Dermis blood vessel endothelial cell (primary cell): Measurements from ENCODE around the gene FCN1. TPM values are rescaled to one million over a fixed set of nuclear protein-coding genes. Genes with fewer than 3 reads are reported as not detected.

ENCODE experiments used
- DNase-seq: peaks from one replicate; pipeline ENCODE4 v3.0.0; 2010
- total RNA-seq: library from RNA; depleted of rRNA; stranded (reverse); fragments of >200 nt; gene quantifications from 2 replicates; pipeline ENCODE4 v1.2.3, GENCODE V29; 2014

The FCN1 gene
- total RNA-seq, 1 donor from 2014 or later, result not detected

DNA sequence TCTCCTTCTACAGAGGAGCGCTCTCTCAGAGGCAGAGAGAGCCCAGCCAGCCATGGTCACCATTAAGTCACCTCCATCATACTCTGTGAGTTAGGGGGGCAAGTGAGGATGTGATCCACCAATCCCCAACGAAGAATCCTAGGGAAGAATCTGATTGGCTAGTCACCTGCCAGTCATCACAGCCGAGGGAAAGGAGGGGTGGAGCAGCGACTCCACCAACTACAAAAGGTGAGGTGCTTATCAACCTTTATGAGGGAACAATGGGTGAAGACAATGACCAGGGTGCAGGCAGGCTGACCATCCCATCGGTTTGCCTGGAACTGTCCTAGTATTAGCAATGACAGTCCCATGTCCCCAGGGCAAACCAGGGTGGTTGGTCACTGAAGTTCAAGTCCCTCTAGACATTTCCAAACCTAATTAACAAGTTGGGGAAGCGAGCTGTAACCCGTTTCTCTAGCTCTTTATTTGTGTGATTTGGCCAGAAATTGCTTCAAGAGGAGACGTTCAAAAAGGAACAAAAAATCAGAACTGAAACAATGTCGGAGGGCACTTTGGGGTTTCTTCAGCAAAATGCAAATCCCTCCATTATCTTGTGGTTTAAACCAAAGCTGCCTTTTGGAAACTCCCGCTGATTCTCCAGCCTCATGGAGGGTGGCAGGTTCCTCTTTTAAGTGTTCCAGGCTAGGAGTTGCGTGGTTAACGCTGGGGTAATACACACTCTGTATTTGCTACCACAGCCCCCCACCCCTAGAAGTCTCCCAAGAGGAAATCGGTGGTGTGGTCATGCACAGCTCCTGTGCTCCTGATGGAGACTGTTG, 18.8 kb upstream of the FCN1 start:
- no peak for DNase-seq

- DNase-seq, result no peak
Measured at GRCh38 chr9:134935701-134936345, 18.1 kb upstream of the FCN1 start.

GRCh38 chr9:134935056-134935640, 17.4 kb upstream of the FCN1 start:
- DNase-seq, result no peak

DNA sequence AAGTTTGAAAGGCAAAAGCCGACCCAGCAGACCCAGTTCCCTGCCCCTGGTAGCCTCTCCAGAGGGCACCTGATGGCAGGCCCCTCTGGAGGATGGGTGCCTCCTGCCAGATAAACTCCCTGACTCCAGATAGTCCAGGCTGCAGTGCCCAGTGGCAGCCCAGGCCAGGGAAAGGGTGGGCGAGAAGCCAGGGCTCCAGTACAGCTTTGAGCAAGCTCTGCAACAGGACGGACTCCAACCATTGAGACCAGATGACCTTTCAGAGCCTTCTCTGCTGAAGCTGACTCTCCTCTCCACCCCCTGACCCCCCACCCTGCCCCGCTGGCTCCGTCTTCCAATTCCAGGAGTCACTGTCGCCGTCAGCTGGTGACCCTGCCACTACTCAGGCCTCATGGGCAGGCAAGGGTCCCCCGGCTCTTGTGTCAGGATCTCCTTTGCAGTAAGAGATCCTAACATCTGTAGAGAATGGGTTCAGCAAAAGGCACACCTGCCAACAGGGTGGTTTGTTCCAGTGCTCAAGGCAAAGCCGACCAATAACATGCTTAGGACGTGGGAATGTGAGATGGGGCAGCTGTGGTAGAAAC, 15.5 kb upstream of the FCN1 start:
- no peak for DNase-seq

GRCh38 chr9:134932606-134933005, 14.9 kb upstream of the FCN1 start:
- DNase-seq, result no peak

- no peak for DNase-seq
Measured at GRCh38 chr9:134932171-134932570, 14.5 kb upstream of the FCN1 start.

- no peak for DNase-seq
Measured at GRCh38 chr9:134930398-134930797, 12.7 kb upstream of the FCN1 start.

GRCh38 chr9:134929193-134930158, 11.8 kb upstream of the FCN1 start:
- no peak for DNase-seq

GRCh38 chr9:134928436-134929192, 10.9 kb upstream of the FCN1 start:
- no peak for DNase-seq

DNA sequence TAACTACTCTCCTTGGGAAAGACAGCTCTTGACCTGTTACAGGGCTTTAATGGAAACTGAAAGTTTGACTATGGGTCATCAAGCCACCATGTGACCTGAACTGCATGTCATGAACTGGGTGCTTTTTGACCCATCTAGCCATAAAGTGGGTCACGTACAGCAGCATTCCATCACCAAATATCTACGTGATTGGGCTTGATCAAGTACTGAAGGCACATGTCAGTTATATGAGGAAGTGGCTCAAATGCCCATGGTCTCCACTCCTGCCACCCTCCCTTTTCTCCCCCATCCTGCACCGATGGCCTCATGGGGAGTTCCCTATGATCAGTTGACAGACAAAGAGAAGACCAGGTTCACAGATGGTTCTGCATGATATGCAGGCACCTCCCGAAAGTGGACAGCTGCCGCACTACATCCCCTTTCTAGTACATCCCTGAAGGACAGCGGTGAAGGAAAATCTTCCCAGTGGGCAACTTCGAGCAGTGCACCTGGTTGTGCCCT, 7.3 kb upstream of the FCN1 start:
- no peak for DNase-seq

DNA sequence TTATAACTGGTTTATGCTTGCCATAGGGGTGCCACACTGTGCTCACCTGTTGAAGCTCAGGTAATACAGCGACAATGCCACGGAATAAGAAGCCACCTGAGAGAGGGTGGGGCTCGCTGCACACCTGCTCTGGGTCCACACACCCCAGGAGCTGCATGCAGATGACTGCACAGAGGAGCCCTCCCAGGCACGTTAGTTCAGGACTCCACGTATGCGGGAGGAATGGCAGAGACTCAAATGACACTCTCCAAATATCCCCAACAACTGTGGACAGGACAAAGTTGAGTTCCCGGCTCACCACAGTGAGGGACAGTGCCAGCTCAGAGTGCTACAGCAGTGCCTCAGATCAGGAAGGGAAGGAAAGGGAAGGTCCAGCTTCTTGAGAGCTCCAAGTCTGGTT, 5.8 kb upstream of the FCN1 start:
- no peak for DNase-seq

DNA sequence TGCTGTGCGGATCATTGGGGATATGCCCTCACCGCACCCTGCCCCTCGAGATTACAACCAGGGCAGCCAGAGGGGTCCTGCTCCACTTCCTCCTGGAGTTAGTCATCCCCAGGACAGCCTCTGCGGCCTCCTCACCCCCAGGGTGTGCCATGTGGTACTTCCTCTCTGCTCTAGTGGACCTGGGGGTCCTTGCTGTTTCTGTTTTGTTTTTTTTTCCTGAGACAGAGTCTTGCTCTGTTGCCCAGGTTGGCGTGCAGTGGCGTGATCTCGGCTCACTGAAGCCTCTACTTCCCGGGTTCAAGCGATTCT, 5.2 kb upstream of the FCN1 start:
- DNase-seq, result no peak

- DNase-seq, result no peak
Measured at GRCh38 chr9:134922066-134922931, 4.6 kb upstream of the FCN1 start.

GRCh38 chr9:134919303-134919702, 1.6 kb upstream of the FCN1 start:
- no peak for DNase-seq

DNA sequence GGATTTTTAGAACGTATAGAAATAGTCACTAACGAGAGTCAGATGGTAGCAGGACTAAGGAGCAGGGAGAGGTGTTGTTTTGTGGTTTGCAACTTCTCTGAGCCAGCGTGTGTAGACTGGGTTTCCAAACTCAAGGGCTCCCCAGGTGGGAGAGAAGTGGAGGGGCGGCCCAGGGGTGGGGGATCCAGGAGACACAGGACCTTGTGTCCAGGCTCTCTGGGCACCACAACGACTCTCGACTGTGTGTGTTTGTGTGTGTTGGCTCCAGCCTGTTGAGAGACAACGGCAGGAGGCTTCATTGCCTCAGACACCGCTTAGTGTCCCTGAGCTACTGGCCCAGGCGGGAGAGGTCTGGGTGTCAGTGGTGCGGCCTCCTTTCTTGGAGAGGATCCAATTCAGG, 934 bp upstream of the FCN1 start:
- DNase-seq, result no peak

DNA sequence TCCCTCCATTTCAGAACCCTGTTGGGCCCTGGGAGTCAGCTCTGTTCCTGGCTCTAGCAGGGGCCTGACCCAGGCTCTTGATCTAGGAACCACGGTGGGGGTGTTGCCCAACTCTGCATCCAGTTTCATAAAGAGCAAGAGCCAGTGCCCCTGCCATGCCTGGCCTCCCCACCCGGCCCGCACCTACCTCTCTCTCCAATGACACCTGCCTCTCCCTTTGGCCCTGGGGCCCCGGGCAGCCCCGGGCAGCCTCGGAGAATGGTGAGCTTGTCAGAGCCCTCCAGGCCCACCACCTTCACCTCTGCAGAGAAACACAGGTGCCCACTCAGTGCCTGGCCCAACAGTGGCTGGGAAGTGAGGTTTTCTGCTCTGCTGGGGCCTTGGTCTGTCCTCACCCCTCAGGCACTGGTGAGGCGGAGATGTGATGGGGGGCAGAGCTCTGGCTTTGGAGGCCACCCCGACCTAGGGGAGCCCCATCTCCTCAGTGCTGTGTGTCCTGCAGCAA, 1.5 kb downstream of the FCN1 start:
- DNase-seq, result no peak

DNA sequence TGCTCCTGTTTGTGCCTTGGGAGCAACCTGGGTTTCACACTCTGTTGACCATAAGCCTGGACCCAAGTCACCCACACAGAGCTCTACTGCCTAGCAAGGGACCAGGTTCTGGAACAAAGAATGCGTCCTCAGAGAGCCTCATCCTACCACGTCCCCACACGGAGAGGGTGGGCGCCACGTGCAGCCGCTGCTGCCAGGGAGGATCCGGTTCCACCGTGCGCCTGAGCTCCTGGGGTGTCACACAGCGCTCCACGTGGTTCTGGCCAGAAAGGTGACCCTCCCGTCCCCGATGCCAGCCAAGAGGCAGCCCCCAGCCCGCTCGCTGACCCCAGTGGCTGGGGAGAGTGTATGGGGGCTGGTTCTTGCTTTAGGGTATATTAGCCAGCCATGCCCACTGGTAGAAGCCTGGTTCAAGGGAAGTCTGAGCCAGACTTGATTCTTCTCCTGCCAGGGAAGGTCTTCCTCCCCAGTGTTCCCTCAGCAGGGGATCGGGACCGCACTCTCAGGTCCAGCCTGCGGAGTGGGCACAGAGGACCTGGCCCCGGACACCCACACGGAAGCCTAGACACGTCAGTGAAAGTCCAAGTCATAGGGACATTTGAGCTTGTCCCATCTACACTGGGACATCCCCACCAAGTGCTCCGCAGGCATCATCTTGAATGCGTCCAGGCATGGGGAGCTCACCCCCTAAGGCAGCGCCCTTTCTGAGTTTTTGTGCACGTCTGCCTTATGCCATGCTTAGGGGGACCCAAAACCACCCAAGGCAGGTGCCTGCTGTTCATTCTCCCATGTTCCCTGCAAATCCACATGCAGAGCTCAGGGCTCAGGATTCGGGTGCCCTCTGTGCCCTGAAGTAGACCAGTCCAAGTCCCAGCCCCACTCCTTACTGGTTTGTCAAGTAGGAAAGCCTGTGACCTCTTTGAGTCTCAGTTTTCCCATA, 2.4 kb downstream of the FCN1 start:
- no peak for DNase-seq

- DNase-seq, result no peak
Measured at GRCh38 chr9:134914501-134914834, 3.2 kb downstream of the FCN1 start.
